NAMALWA (cell line): ENCODE data around the gene AP3S2.
"Not testable (repeated sequence)": the region's sequence is repeated elsewhere in the genome, so short reads cannot be mapped to it uniquely, and the experiment has no call there.

ENCODE experiments used
- DNase-seq: peaks from one replicate; pipeline ENCODE4 v3.0.0-alpha.2; 2015; ENCODE audit warnings: low spot score

AP3S2 gene

GRCh38 chr15:89799918-89800498 lies 93.8 kb downstream of the AP3S2 start:
- no peak for DNase-seq

- no peak for DNase-seq
Observed at GRCh38 chr15:89799011-89799911, 94.5 kb downstream of the AP3S2 start.

DNA sequence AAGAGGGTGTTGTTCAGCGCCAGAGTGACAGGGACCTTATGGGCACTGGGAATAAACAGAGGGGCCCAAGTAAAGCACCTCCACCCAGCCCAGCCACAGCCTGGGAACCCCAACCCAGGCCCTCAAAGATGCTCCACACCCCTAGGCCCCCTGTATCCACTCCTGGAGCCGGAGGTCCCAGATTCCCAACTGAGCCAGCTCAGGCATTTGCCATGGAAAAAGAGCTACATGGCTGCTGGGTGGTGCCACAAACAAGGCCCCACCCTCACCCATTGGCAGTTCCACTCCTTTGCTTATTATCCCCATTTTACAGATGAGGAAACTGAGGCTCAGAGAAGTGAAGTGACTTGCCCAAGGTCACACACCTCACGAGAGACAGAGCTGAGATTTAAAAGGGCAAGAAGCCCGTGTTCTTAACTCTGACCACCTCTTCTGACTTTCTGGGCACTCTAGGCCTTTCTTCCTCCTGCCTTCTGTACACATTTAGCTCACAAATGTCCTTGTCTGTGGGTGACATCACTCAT lies 96.1 kb downstream of the AP3S2 start:
- no peak for DNase-seq

GRCh38 chr15:89795996-89796395 lies 97.8 kb downstream of the AP3S2 start:
- no peak for DNase-seq

DNA sequence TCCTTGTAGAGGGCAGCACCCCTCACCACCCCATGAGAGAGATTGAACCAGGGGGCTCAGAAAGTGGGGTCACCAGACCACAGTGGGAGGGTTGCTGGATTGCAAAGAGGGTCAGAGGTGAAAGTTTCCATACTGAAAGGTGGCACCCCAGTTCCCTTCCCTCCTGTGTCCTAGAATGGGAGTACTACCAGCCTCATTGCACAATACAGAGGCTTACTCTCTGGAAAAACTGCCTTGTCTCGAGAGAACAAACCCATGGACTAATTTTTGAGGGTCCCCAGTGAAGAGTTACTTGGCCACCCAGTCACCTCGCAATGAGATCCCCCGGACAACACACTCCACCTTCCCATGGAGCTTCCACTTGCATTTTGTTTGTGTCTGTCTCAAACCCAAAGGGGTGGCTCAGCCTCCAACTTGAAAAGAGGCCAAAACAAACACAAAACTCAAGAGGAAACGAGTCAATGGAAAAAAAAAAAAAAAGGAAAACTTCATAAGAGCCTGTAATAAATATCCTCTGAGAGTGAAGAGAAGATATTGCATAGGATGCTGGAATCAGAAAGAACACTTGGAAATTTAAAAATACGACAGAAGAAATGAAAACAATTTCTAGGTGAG lies 99.1 kb downstream of the AP3S2 start:
- DNase-seq, result no peak

GRCh38 chr15:89792106-89792805 lies 101.5 kb downstream of the AP3S2 start:
- DNase-seq, result no peak

DNA sequence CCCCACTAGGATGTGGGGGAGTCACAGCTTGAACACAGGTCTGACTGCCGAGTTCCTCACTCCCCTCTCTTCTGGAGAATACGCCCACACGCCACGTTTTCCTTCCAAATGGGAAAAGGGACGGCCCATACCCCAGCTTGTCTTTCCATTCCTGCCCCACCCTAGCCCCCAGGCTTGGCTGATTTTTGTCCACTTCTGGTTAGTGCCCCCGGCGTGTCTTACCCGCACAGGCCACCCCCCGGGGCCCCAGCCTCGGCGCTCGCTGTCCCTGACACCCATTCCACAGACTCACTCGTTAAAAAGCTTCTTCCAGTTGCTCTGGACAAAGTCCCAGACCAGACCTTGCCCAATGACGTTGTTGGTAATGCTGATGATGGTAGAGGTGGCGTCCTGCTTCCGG lies 103.1 kb downstream of the AP3S2 start:
- no peak for DNase-seq

GRCh38 chr15:89790206-89790605 lies 103.6 kb downstream of the AP3S2 start:
- DNase-seq, result no peak

GRCh38 chr15:89788585-89788984 lies 105.2 kb downstream of the AP3S2 start:
- DNase-seq, result not testable (repeated sequence)

DNA sequence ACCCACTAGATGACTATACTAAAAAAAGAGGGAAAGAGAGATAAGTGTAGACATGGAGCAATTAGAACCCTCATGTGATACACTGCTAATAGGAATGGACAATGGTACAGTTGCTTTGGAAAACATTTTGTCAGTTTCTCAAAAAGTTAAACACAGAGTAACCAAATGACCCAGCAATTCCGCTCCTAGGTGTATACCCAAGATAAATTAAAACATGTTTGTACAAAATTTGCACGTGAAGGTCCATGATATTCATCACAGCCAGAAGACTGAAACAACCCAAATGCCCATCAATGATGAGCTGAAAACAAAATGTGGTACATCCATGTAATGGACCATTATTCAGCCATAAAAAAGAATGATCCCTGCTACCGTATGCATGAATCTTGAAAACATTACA lies 105.8 kb downstream of the AP3S2 start:
- DNase-seq, result no peak

GRCh38 chr15:89785774-89786140 lies 108.0 kb downstream of the AP3S2 start:
- DNase-seq, result no peak

- DNase-seq, result no peak
Observed at GRCh38 chr15:89785064-89785773, 108.6 kb downstream of the AP3S2 start.

DNA sequence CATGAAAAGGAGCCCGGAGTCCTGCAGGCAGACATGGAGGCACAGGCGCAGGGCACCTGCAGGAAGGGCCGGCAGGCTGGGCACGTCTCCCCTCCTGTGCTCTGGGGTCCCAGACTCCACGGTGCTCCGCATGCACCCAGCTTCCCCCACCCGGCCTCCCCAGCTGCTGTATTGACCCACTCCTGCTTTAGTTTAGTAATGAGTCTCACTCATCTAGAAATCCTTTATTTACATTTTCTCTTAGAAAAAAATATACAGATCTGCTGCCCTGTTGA lies 109.2 kb downstream of the AP3S2 start:
- no peak for DNase-seq

- DNase-seq, result no peak
Observed at GRCh38 chr15:89783861-89784685, 109.7 kb downstream of the AP3S2 start.

GRCh38 chr15:89783111-89783860 lies 110.5 kb downstream of the AP3S2 start:
- no peak for DNase-seq

GRCh38 chr15:89782619-89782950 lies 111.2 kb downstream of the AP3S2 start:
- DNase-seq, result not testable (repeated sequence)

- no peak for DNase-seq
Observed at GRCh38 chr15:89781891-89782618, 111.7 kb downstream of the AP3S2 start.

- no peak for DNase-seq
Observed at GRCh38 chr15:89781055-89781454, 112.7 kb downstream of the AP3S2 start.

DNA sequence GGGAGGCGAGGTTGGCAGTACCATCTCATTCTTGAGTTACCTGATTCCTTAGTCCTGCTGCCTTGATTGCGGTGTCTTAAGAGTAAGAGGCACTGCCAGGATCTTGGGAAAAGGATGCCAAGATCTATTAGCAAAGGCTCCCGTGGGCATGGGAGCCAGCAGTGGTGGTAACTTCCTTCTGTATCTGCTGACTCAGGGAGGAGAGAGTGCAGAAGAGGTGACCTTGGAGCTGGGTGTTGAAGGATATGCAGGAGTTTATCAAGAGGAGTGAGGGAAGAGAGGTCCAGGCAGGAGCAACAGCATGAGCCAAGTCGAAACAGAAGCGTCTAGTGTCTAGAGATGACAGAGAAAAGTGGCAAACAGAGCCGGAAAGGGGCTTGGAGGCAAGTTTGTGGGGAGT lies 113.2 kb downstream of the AP3S2 start:
- no peak for DNase-seq
